Cardiac septum (tissue), 1 donor: ENCODE data around the gene CHAF1A. TPM values are rescaled to one million over a fixed set of nuclear protein-coding genes. Genes with fewer than 3 reads are reported as not detected.

Source experiments
- DNase-seq: peaks from one replicate; pipeline ENCODE4 v3.0.0-alpha.2; 2020; ENCODE audit warnings: low spot score
- intact Hi-C: fragments of 100-400 bp; cut with DNase I; formaldehyde crosslinking; loops from one replicate; pipeline ENCODE4 v1.14.0; 2022
- total RNA-seq: library from RNA; stranded (reverse); fragmentation: NEBNext Ultra II Directional; extraction: Animal tissue kit (Norgen Biotek cat#: 25700); gene quantifications from one replicate; pipeline ENCODE4 v1.2.1, GENCODE V29; 2021
- donor health status: DM: no; HTN: no; CAD: no.

CHAF1A gene
- total RNA-seq, 1 donor from 2014 or later: 5.1 TPM

DNA sequence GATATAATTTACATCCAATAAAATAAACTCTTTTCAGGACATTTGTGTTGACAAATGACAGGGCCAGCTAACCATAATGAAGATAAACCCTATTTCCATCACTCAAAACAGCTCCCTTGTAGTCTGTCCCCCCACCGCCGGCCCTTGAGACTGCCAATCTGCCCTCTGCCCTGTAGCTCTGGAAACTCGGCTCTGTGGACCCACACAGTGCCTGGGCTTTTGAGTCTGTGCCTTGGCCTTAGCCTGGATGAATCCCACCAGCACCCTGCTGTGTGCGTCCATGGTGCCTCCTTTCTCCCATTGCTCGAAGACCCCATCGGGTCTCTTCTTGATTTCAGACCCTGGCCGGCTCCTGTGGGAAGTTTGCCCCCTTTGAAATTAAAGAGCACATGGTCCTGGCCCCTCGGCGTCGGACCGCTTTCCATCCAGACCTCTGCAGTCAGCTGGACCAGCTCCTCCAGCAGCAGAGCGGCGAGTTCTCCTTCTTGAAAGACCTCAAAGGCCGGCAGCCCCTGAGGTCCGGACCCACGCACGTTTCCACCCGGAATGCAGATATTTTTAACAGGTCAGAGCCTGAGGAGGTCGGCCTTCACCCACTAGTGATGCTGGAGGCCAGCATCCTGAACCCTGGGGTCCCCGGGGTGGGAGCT, 26.0 kb downstream of the CHAF1A start:
- no peak for DNase-seq
- intact Hi-C loops: no loop called here

DNA sequence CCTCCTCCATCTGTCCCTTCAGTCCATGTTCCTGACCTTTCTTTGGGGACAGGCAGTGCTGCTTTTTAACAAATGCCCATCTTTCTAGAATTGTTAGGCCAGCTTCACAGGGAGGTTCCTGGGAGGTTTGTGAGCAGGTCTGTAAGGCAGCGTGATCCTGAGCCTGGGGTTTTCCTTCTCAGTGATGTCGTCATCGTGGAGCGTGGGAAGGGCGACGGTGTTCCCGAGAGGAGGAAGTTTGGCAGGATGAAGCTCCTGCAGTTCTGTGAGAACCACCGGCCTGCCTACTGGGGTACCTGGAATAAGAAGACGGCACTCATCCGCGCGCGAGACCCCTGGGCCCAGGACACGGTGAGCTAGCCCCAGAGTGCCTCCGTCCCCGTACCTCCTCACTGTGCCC, 26.8 kb downstream of the CHAF1A start:
- intact Hi-C loops: no loop called here

DNA sequence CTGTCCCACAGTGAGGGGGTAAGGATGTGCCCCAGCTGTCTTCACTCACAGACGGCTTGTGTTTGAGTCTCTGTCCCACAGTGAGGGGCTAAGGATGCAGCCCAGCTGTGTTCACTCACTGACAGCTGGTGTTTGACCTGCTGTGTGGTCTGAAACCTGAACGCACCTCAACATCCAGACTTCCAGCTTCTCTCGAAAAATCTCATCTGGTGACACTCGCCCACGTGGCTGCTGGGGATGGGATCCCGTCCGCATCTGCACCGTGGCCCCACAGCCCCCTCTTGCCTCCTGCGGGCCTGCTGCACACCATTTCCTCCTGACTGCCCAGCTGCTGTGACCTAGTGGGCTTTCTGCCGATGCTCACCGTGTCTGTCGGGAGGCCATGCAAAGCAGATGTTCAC, 27.3 kb downstream of the CHAF1A start:
- intact Hi-C loops: no loop called here
- DNase-seq: no peak

More for the DNA sequence above, 26.8 kb downstream of the CHAF1A start:
- DNase-seq: no peak

DNA sequence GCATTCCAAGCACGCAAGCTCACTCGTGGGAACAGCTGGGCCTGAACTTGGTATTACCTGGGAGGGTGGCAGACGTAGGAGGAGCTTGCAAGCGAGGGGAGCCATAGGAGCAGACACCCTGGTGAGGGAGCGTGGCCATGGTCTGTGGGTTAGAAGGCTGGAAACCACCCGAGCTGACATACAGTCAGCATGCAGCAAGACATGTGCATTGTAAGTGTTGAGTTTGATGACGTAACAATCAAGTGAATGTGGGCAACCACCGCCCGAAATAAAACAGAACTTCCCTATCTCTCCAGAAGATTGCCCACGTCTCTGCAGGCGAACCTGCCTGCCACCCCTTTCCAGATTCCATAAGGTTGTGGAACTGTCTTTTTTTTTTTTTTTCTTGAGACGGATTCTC, 28.3 kb downstream of the CHAF1A start:
- intact Hi-C loops: no loop called here
- DNase-seq: no peak

DNA sequence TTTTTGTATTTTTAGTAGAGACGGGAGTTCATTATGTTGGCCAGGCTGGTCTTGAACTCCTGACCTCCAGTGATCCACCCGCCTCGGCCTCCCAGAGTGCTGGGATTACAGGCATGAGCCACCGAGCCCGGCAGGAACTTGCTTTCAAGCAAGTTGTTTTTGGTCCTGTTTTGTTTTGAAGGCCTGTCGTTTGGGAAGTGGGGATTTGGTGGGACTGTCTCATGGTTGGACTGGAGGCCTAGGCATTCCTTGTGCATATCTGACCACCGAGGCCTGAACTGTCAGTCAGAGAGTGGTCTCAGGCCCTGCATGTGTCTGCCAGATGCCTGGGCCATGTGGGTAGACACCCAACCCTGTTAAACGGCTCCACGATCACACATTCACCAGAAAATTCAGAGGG, 28.9 kb downstream of the CHAF1A start:
- no peak for DNase-seq
- intact Hi-C loops: no loop called here

DNA sequence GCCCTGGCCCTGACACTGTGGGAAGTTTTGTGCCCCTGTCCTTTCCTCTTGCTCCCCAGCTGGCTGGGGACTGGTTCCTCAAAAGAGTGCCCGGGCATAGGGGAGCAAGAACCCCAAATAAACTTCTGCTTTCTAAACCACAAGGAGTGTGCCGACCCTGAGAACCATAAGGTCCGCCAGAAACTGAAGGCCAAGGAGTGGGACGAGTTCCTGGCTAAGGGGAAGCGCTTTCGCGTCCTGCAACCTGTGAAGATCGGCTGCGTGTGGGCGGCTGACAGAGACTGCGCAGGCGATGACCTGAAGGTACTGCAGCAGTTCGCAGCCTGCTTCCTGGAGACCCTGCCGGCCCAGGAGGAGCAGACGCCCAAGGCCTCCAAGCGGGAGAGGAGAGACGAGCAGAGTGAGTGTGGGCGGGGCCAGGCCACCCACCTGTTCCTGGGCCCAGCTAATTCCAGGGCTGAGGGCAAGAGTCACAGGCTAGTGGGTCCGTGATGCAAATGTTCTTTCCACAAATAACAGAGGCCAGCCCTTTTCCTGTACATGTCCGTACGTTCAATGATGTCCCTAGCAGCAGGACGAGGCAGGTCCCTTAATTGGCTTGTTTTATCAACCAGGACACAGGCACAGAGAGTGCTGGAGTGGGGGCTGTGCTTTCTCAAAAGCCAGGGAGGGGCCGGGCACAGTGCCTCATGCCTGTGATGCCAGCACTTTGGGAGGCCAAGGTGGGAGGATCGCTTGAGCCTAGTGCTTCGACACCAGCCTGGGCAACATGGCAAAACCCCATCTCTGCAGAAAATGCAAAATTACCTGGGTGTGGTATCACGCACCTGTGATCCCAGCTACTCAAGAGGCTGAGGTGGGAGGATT, 29.6 kb downstream of the CHAF1A start:
- DNase-seq: no peak
- intact Hi-C loops: no loop called here

DNA sequence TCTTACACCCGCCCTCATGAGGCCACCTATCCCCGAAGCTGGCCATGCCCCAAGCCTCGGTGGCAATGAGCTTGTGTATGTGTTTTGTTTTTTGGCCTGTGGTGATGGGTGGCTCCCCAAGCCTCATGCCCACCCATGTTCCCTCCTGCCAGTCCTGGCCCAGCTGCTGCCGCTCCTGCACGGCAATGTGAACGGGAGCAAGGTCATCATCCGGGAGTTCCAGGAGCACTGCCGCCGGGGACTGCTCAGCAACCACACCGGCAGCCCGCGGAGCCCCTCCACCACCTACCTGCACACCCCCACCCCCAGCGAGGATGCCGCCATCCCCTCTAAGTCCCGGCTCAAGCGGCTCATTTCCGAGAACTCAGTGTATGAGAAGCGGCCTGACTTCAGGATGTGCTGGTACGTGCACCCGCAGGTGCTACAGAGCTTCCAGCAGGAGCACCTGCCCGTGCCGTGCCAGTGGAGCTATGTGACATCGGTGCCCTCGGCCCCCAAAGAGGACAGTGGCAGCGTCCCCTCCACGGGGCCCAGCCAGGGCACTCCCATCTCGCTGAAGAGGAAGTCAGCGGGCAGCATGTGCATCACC, 30.6 kb downstream of the CHAF1A start:
- intact Hi-C loops: no loop called here
- DNase-seq: no peak

DNA sequence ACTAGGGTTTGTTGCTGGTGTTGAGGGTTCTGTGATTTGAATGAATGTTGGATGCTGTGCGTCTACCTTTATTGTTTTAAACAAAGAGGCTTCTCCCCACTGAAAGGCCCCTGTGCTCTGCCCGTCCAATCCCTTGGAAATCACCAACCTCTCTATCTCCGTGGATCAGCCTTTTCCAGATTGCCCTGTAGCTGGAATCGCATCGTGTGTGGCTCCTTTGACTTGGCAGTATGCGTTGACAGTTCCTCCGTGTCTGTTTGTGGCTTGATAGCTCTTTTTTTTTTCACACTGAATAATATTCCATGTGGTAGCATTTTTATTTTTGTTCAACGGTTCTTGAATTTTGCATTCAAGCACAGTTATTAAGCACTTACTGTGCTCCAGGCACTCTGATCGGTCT, 32.0 kb downstream of the CHAF1A start:
- no peak for DNase-seq
- intact Hi-C loops: no loop called here

DNA sequence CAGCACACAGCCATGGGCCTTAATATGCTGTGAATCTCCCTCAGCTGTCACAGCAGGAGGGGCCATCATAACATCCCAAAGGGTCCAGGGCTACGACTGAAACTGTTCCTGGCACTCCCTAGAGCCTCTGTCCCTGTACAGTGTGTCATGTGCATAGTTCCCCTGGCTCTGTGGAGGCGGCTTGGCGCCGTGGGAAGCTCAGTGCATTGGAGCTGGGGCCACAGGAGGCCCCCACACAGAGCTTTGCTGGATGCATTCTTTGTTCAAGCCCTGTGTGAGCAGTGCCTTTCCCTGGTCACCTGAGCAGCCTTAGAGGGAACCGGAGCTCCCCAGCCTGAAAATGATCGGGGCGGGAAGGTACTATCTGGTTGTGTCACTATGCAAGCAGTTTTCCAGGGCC, 33.8 kb downstream of the CHAF1A start:
- intact Hi-C loops: no loop called here
- DNase-seq: no peak

DNA sequence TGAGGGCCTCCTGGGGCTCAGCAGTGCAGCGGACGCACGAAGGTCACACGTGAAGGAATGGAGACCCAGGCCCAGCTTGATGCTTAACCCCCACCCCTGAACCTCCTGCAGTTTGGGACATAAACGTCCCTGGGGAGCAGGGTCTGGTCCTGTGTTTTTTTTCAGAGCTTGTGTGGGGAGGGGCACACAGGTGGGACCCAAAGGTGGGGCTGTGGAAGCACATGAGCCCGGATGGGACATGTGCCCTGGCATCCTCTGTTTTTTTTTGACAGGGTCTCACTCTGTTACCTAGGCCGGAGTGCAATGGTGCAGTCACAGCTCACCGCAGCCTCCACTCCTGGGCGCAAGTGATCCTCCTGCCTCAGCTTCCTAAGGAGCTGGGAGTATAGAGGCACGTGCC, 34.7 kb downstream of the CHAF1A start:
- DNase-seq: no peak
- intact Hi-C loops: no loop called here

DNA sequence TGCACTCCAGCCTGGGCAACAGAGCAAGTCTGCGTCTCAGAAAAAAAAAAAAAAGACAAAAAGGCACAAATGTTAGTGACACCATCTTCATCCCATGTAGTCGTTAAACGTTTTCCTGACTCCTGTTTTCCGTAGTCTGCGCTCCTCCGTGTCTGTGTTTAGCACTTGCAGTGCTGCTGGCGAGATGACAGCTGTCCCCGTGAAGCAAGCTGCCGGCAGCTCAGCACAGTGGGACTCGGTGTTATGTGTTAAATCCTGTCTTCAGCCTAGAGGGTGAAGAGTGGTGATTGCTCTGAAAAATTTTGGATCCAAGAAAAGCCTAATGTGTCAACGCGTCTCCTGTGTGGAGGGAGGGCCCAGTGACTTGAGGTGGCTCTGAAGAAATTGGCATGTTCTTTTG, 36.8 kb downstream of the CHAF1A start:
- DNase-seq: no peak
- intact Hi-C loops: no loop called here

DNA sequence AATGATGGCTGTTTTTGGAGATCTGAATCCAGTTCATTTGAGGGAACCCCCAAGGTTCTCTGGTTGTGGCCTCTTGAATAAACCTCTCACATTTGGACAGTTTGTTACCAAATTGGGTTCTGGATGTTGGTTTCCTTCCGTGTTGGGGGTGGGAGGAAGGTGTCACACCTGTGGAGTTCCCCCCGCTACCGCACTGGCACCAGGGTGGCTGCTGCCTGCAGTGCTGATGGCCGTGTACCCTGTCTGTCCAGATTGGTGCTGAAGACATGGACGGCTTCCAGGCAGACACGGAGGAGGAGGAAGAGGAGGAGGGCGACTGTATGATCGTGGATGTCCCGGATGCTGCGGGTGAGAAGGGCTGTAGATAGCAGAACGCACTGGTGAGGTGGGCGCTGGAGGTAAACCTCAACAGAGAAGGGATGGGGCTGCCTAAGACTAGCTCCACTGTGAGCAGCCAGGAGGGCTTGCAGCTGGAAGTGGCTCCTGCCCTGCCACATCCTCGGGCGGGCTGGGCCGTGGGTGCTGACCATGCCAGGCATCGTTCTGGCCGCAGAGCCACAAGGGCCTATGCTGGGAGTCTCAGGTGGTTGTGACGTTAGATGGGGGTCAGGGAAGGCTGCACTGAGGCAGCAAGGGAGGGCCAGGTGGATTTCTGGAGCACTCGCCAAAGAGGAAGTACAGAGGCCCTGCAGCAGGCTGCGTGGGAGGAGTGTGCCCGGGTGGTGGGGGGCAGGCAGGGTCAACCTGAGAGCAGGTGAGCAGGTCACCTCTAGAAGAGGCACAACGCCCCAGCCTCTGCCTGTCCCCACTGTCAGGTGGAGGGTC, 39.8 kb downstream of the CHAF1A start:
- intact Hi-C loops: no loop called here
- no peak for DNase-seq

DNA sequence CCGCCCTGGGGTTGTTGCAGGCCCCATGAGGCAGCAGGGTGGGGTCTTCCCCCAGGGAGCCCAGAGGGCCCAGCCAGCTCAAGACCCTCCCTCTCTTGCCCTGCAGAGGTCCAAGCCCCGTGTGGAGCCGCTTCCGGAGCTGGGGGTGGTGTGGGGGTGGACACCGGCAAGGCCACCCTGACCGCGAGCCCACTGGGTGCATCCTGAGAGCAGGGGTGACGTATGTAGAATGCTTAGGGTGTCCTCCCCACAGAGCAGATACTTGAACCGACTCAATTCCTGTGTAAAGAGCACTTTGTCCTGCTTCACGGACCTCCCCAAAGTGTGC, 40.3 kb downstream of the CHAF1A start:
- intact Hi-C loops: no loop called here
- DNase-seq: no peak

DNA sequence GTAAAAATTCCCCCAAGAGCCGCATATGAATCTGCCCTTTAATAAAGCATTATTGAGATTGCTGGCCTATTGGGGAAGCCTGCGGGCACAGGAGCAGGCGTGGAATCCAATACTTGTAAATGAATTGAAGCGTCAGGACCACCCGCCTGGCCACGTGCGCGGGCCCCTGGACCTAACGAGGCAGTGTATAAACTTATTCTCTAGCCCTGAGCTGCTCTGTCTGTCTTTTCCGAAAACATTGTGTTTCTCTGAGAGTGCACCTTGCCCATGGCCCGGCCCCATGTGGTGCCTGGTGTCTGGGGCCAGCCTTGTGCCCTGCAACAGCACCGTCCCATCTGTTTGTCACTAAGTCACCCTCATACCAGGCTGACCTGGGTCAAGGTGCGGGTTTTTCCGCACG, 40.7 kb downstream of the CHAF1A start:
- intact Hi-C loops: no loop called here
- no peak for DNase-seq

DNA sequence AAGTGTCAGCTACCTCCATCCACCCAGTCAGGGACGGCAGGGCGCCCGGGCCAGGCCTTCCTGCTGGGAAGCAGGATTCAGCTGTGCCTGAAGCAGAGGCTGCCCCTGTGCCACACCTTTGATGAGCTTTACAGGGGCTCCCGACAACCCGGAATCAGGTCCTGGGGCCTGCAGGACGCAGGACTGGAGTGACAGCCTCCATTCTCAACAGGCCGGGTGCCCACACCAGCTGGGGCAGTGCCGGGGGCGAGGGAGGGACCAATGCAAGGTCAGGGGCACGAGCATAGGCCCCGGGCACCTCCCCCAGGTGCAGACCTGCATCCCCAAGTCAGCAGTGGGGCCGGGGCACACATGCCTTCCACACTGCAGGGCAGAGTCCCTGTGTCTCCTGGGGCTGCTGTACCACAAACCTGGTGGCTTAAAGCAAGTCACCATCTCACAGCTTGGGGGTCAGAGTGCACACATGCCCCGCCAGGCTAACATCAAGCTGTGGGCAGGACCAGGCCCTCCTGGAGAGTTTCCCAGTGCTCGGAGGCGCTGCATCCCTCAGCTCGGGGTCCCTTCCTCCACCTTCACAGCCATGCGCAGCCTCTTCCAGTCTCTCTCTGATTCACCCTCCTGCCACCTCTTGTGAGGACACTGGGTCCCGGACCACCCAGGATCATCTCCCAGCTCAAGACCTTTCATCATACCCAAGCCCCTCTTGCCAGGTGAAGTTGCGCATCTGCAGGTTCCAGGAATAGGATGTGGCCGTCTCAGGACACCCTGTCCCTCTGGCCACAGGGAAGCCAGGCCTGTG, 41.7 kb downstream of the CHAF1A start:
- intact Hi-C loops: no loop called here
- no peak for DNase-seq

DNA sequence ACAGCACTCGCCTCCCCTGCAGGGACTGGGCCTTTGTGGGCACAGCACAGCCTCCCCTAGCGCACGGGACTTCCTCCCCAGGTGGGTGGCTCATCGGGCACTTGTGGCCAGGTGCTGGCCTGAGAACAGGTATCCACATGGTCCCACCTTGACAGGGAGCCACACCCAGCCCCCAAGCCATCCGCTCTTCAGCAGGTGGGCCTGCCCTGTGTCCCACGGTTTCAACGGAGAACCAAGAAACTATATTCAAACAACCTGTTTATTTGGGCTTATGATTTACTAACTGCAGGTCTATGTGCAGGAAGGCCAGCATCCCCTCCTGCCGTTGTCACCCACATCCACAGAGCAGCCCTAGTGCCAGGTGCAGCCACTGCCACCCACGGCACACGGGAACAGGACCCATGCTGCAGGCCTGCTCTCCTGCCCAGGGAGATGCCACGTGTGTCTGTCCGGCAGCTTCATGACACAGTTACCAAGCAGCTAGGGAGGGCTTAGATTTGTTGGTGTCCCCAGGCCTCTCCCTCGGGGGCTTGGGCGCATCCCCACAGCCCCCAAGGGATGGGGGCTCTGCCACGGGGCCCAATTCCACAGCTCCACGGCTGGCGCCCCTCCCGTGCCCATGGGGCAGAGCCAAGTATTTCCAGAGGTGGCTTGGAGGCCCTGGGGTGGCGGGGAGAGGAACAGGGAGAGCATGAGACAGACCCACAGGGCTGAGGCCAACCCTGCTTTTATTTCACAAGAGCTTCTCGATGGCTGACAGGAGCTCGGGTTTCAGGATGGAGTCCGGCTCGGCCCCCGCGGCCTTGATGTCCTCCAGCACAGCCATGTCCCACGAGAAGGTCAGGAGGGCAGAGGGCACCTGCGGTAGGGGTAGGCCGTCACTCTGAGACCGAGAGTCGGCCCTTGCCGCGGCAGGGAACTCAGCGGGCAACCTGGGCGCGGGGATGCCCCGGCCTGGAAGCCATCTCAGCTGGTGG, 42.6 kb downstream of the CHAF1A start:
- intact Hi-C loops: no loop called here
- no peak for DNase-seq

DNA sequence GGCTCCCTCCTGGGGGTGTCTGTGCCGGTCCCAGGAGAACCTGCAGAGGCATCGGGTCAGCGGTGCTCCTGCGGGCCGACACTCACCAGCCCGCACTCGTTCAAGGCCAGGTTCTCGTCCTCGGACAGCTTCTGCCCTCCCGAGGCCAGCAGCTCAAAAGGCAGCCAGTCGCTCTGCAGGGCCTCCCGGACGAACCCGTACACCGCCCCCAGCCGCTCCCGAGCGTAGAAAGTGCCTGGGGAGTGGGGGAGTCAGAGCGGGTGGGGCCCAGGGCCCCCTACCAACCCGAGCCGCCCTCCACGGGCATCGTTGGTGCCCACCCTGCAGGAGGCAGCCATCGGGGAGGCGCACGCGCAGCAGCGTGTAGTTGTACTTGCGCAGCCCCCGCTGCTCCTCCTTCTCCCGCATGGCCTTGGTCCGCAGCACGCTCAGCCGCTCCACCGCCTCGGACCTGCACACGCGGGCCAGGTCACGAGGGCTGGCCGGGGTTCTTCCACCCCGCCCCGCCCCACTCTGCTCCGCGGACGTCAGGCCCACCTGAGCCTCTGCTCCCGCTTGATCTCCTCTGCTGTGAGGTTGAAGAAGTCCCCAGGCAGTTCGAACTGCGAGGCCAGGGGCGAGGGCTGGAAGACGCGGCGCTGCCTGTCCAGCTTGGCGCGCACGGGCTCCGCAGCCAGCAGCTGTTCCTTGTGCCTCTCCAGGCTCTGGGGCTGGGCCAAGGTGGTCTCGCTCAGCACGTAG, 43.7 kb downstream of the CHAF1A start:
- intact Hi-C loops: no loop called here
- DNase-seq: no peak
